CD4-positive, alpha-beta T cell treated with Interleukin-21 for 1 hour (primary cell): ENCODE data around the gene FHOD3.

Experiments used
- DNase-seq: peaks from one replicate; pipeline ENCODE4 v3.0.0-alpha.2; 2020

FHOD3 gene

DNA sequence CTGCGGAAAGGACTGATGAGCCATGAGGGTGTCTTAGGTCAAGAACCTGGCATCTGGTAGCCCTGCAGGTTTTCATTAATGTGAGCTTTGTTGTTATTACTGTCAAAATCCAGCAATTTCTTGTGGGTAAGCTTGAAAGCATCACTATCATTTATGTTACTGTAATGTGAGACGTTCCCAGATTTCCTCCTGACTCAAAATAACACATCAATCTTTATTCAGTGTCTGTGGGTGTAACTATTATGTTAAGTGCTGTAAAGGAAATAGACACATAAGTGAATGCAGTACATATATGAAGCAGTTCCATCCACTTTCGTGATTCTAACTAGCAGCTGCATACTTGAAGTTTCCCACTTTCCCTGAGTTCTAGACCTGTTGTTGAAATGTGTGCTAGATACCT lies 89.8 kb downstream of the FHOD3 start:
- DNase-seq, result no peak

DNA sequence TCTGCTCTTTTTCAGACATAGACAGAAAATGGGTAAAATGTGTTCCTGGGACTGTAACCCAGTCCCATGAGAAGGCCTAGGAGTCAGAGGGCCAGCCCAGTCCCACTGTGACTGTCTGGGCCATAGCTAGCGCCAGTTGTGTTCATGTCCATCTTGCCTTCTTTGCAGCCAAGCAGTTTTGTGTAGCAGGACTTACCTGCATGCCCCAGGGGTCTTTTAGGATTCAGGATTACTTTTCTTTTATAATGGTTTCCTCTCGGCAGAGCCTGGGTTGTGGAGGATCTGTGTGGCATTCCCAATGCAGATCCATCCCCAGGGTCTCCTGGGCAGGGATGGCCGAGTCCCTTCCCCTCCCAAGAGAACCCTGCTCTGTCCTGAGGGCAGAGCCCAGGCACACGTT lies 90.8 kb downstream of the FHOD3 start:
- DNase-seq, result no peak

DNA sequence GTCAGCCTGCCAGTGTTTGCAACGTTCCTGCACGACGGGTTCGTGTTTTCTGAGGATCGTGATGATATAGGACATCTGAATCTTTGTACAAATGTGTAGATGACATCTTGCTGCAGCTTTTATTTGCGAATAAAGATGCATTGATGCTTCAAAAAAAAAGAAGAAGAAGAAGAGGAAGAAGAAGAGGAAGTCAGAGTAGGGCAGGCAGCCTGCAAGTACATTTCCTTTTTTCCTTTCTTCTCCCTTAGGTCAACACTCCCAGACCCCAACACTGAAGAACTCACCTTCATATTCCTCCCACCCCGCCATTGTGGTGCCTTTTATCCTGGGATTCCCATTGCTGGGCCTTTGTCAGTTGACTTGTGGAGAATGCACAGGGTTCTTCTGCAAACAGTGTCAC lies 91.5 kb downstream of the FHOD3 start:
- DNase-seq, result no peak

DNA sequence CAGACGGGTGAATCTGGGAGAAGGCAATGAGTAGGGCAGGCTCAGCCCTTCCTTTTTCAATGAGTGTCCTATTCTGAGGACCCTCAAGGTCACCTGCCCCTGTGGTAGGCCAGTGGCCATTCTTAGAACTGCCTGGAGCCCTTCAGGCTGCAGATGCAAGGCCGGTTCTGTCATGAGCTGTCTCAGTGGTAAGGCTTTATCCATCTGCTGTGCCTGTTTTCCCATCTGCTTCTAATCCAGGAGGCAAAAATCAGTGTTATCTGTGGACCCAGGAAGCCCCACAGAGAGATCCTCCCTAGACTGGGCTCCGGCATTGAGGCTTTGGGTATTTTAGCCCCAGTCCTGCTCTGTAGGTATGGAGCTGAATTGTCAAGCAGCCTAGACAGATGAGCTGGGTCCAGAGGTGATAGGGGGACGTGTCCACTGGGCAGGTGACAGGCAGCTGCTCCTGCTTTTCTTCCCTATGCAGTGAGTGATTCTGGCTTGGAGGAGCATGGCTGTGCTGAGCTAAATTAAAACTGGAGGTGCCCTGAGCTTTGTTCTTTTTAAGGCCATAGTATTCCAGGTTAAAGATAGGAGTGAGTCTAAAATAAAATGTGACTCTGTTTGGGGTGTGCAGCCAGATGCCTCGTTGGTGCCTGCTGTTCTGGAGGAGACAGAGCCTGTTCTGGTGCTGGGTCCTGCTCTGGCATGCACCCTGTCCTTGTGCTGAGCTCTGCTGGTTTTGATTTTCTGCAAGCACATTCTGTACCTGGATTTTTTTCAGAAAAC lies 92.5 kb downstream of the FHOD3 start:
- DNase-seq, result no peak

DNA sequence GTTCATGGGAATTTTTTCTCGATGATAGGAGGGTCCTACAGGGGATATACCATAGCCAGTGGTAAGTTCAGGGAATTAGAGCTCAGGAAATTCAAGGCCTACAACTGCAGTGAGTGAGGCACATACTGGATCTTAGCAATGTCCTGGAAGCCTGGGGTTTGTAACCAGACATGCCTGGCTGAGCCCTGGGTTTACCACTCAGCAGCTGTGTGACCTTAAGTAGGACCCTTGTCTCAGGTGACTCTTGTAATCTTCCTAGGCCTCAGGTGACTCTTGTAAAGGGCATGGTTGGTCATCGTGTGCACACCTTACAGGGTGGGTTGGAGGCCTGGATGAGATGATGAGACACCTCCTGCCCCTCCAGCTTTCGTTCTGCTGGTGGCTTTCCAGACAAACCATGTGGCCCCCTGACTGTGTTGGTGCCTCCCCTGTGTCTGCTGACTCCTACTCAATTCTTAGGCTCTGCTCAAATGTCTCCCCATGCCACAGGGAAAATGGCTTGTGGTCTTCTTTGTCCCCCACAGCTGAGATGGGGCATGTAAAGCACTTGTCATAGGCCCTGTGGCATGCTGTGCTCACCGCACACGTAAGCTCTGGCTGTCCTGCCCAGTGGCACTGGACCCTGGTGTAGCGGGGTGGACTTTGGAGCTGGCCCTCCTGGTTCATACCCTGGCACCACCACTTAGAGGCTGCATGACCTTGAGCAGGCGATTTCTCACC lies 94.1 kb downstream of the FHOD3 start:
- no peak for DNase-seq

DNA sequence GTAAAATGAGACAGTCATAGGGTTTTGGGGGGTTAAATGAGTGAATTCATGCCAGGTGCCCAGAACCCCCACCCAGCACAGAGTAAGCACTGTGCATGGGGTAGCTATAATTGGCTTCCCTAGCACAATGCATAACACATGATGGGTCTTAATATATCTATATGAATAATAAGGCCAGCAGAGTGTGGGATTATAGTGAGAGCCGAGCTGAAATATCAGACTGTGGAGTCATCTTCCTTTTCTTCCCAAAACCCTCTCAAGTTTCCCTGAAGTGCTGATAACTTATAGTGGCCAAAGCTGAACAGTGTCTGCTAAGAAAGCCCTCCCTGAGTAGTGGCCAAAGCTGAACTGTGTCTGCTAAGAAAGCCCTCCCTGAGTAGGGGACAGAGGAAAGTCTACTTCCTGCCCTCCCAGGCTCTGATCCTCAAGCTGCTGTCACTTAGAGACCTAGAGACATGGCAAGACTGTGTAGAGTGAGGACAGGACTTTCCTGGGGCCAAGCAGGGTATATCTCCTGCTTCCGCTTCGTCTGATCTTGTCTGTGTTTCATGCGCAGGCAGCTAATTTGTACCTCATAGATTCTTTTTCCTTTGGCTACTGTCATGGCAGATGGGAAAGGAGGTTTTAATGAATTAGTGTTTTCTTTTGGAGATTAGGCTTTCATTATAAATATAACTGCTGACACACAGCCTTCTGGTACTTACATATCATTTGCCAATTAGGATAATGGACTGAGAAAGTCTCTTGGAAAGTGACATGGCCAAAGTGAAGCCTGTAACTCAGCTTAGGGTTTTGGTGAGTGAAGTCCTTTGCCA lies 94.9 kb downstream of the FHOD3 start:
- DNase-seq, result no peak

DNA sequence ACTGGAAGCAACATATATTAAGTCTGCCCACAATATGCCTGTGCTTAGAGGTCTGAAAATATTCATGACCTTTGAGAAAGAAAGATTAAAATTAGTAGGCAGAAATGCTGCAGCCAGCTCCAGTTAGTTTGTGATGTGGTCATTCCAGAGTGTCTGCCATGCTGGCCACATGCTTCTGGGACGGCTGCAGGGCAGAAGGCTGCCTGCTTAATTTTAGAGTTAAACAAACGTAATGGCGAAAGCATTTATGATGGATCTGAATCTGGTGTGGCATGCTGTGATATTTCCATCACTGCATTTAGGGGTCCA lies 95.4 kb downstream of the FHOD3 start:
- no peak for DNase-seq

DNA sequence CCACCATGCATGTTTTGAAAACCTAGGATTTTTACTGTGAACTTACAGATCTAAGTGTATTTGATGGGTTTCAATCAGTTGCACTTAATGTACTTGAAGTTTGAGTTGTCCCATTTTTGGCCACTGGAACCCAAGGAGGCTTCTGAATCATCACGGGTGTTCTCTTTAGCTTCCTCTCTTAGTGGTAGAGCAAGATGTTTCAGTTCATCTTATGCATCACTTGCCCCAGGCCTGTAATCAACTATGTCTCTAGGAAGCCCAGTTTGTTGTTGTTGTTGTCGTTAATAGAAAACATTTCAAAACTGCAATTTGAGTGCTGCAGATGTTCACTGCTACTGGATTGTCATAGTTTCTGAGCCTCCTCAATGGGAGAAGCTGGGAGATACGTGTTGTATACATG lies 97.0 kb downstream of the FHOD3 start:
- DNase-seq, result no peak

DNA sequence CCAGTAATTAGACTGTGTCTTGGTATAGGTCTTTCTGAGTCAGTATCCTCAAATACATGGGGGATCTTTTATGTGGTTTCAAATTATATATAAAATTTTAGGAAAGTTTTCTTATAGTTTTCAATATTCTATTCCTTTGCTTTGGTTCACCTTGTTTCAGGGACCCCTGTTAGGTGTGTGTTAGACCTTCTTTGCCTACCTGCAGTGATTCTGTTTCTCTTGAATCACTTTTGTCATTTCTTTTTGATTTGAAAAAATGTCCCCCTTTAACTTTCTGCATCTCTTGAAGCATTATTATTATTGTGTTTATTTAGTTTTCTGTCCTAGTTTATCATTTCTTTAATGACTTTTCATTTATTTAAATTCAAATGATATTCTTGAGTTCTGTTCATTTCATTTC lies 98.7 kb downstream of the FHOD3 start:
- DNase-seq, result no peak

DNA sequence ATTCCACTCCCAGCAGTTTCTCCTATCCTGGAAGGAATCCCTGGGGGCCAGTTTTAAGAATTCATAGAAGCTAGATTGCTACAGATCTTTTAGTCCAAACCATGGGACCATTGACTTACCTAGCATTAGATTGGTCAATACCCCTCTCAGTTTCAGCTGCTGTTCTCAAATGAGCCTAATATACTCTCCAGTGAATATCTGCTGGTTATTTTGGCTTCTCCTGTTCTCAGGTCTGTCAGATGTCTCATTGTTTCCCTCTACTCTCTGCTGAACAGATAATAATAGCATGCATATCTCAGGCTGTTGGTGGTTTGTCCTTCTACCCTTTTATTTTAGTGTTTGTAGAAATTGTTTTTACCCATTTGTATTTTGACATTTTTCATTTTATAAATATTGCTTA lies 99.5 kb downstream of the FHOD3 start:
- no peak for DNase-seq

DNA sequence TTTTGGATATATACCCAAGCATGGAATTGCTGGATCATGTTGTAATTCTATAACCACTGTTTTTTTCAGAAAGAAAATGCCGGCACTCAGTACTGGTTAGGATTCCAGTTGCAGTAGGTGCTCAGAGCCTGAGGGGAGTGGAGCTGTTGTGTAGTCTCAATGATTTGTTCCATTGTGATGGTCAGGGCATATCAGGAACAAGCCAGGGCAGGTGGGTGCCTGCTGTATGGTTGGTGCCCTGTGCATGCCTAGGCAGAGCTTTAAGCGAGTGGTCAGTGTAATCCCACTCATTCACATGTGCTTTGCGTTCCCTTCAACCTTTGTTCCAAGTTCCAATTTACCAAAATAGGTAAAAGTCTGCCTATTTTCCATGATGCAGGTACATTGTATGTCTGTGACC lies 100.9 kb downstream of the FHOD3 start:
- DNase-seq, result no peak

DNA sequence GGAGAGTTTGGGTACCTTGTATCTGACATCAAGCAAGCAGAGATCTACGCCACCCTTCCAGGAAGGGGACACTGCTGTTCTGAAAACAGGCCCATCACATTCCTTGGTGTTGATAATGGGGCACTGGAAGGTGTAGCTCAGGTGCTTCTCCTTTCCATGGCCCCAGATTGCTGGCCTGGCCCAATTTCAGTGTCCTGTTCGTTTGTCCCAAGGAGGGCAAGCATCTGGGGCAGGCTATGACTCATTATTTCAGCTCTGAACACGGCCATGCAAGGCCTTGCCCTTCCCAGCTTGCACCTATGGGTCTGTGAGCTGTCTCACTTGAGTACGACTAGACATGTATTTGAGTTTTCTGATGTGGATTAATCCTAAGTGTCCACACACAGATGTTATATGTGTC lies 101.5 kb downstream of the FHOD3 start:
- DNase-seq, result no peak

DNA sequence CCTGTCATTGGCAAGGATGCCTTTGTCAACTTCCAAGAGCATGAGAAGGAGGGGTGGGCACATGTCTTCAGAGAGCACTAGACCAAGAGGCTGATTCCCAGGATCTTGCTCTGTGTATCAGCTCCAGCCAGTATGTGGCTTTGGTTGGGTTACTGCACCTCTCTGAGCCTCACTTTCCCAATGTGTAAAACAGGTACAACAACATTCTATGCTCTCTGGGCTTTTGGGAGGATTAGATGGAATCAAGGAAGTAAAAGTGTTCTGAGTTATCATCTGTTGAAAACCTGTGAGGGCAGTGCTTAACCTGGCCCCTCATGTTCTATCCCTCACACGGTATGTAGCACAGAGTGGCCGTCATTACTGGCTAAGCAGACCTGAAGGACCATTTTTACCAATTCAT lies 103.9 kb downstream of the FHOD3 start:
- no peak for DNase-seq

DNA sequence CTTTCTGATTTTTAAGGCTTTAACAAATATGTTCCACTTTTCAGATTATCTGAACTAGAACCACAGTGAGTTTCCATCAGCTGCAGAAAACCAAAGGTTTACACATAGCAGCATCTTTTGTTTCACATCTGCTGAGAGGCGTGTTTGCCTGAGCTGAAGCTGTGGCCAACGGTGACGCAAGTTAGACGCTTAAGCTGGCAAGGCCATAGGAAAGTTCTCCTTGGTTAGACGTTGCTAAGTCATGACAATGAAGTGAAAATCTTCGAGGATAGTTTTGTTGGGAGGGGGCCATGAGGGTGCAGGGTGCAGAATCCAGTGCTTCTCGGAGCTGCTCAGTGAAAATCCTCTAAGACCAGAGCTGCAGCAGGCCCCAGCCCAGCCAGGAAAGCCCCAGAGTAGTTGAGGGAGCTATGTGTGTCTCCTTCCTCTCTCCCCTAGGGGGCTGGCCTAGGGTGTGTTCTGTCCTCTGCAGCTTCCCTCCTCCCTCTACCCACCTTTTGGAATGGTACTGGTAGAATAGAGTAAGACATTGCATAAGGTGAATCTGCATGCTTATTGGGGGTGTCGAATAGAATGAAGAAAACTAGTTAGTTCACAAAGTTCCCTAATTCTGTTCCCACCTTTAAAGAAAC lies 105.4 kb downstream of the FHOD3 start:
- DNase-seq, result no peak

DNA sequence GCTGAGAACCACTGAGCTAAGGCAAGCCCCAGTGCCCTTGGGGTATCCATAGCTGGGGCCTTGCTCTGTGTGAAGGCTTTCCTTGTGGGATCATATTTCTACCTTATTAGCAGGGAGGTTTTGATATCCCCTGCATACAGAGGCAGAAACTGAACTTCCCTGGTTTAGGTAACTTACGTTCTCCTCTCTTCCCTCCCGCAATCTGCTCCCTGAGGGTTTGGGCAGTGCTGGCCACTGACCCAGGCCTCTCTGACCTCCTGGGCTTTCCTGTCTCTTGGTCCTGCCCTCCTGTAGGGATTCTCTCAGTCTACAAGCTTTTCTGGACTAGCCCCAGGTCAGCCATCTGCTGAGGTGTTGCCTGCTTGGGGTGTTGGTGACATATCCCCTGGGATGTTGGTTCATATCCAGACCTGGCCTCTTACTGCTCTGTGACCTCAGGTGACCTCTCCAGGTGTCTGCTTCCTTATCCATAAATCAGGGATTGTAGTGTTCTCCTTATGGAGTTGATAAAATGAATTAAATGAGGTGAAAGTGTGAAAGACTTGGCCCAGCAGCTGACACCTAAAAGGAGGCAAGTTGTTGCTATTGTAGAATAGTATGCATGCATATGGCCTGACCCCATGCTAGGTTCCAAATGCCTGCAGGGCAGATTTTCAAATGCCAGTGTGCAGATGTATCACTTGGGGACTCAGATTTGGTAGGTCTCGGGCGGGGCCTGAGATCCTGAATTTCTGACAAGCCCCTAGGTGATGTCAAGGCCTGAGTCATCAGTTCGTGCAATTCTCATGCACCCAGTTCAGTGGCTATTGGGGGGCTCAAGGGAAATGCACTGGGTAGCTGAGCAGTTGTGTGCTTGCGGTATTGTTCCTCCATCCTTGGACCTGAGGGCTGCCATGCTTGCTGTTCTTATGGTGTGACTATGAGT lies 106.6 kb downstream of the FHOD3 start:
- DNase-seq, result no peak

DNA sequence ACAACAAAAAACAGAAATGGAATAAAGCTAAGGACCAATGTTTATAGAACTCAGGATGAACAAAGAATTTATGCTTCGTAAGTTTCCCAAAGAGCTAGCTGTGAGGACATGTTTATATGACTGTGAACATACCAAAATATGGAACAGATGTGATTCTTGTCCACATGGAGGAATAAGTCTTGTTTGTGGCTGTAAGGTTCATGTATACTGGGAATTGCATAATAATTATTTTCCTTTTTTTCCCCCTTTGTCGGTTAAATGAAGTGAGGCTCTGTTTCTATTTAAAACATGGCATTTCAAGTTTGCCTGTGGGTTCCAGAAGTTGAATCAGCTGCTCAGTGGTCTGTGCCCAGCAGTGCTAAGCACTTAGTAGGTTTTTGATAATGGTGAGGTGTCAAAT lies 108.1 kb downstream of the FHOD3 start:
- DNase-seq, result no peak

DNA sequence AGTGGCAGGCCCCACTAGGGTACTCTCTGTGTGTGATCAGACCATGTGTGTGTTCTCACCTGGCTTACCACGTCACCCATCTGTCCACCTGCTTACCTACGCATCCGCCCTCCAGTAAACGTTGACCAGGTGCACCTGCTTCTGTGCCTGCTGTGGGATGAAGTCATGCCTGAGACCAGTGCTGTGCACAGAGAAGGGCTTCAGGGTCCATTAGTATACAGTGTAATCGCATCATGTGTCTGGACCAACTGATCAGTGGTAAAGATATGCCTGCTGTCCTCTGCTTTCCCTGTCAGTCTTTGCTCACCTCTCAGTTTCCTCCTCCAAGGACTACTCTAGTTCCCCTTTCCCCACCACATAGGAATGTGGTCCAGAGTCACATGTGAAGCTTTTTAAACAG lies 109.3 kb downstream of the FHOD3 start:
- DNase-seq, result no peak

DNA sequence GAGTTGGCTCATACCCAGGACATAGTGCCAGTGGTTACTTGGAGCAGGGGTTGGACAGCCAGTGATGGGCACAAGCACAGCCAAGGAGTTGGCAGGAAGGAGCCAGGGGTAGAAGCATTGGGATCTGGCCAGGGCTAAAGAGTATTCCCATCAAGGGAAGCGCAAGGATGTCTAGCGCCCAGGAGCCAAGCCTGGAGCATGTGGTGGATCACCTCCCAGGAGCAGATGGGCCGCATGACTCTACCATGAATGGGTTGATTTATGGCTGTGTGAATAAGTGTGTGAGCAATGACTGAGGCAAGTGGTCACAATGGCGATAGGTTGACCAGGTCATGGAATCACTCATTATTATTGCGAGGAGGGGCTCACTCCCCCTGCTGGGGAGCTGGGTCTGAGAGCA lies 111.1 kb downstream of the FHOD3 start:
- no peak for DNase-seq

DNA sequence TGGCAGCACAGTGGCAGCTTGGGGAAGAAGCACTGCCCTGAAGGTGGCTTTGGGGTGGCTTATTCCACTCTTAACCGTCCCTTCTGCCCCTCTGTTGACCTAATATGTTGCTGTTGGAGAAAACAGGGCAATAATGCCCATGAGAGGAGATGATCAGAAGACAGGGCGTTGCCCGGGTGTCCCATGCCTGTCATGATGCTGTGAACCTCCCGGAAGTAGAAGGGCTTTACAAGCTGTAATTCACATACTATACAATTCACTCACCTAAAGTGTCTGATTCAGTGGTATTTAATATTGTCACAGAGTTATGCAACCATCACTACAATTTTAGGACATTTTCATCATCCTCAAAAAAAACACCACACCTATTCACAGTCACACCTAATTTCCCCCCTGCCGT lies 112.3 kb downstream of the FHOD3 start:
- DNase-seq, result no peak

DNA sequence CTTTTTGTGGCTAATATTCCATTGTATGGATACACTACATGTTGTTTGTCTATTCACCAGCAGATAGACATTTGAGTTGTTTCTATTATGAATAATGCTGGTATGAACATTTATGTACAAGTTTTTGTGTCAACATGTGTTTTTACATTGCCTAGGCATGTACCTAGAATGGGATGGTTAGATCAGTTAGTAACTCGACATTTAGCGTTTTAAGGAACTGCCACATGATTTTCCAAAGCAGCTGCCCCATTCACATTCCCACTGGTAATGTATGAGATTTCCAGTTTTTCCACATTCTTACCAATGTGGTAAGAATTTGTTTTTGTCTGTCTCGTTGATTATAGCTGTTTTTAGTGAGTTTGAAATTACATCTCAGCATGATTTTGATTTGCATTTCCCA lies 112.8 kb downstream of the FHOD3 start:
- no peak for DNase-seq

DNA sequence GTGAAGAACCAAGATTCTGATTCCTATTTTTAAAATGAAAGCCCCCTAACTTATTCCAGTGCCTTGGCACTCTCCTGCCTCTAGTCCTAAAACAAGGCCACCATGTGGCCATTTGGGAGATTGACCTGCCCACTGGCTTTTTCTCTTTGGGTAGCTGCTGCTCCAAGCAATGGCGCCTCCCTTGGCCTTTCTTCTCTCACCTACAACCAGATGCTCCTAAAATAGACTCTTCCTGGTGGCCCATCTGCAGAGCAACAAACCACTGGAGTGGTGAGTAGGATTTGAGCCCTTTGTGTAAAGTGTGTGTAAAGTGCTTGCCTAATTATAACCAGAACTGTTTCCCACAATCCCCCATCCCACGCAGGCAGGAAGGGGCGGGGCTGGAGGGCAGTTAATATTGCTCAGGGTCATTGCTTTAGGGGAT lies 114.2 kb downstream of the FHOD3 start:
- no peak for DNase-seq

DNA sequence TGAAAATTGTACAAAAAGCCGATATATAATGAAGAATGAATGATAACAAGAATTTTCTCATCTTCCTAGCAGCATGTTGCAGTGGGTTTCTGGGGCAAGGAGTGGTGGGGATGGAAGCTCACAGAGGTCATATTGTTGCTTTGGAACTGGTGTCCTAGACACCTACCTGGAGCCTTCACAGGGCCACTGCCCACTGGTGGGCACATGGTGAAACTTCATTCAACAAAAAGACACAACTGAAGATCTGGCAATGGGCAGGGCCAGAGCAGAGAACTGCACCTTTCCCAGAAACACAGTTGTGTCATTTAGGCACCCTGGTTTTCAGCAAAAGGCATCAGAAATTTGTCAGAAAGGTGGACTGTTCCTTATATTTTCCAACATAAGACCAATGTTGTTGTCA lies 115.3 kb downstream of the FHOD3 start:
- no peak for DNase-seq

DNA sequence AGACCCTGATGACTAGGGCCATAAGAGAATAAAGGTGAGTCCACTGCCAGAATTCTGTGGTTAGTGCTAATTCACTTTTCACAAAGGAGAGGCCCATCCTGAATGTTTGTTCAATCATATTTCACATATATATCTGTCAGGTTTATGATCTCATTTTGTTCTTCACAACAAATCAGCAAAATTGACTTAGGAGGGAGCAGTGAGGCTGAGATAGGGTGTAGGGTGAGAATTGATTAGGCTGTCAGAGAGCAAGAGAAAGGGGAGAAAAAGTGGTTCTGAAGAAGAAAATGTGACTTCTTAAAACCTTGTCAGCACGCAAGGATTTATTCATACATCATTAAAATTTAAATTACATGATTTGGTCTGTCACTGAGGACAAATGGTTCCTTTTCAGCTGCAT lies 117.7 kb downstream of the FHOD3 start:
- DNase-seq, result no peak
